ENCODE measurements around the gene RFX2.
"Not testable (repeated sequence)": the region's sequence is repeated elsewhere in the genome, so short reads cannot be mapped to it uniquely, and the experiment has no call there.

Gene RFX2

DNA sequence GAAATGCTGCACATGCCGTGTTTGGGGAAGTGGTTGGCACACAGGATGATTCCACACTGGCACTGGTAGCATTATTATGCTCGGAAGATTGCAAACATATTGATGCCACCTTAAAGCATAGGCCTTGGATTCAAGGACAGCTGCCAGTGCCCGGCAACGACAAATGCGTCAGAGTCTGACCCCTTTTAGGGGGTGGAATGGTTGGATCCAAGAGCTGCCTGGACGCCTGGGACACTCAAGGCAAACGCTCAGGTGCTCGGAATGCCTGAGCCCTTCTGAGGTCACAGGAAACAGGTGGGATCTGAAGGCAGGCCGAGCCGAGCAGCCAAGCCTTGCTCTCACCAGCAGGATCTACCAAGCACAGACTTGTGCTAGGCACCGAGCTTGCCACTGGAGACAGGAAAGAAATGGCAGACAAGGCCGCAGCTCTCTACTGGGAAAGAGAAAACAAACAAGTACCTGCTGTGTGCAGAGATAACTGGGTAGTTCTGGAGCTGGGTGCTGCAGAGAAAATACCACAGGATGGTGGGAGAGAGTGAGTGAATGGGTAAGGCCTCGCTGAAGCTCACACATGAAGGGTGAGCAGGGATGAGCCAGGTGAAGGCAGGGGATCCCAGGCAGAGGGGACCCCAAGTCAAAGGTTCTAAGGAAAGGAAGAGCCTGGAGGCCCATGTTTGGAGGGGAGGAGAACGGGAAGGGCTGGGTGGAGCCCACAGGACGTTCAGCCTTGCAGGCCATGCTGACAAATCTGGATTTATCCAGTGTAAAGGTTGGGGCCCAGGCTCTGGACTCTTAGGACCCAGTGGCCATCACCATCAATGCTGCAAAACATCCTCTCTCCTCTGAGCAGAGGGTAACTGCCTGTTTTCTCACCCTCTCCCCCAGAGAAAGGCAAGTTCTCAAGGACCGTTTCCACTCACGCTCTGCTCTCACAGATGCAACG, 141.6 kb downstream of the RFX2 start:
- no peak for DNase-seq

DNA sequence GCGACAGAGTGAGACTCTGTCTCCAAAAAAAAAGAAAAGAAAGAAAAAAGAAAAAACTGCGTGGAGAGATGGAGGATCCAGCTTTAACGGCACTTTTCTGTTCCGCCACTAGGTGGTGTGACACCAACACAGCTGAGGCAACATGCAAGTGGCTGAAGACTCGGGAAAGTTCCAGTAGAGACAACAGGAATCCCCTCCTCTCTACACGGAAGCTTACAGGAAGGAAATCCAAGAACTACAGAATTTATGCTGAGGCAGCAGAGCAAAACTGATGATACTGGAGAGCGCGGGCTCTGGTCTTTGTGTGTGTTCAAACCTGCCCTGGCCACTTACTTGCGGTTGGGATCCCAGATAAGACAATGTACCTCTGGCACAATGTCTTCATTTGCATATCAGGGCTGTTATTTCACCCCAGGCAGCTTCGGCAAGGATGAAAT, 142.3 kb downstream of the RFX2 start:
- DNase-seq: peak; percentile 54

DNA sequence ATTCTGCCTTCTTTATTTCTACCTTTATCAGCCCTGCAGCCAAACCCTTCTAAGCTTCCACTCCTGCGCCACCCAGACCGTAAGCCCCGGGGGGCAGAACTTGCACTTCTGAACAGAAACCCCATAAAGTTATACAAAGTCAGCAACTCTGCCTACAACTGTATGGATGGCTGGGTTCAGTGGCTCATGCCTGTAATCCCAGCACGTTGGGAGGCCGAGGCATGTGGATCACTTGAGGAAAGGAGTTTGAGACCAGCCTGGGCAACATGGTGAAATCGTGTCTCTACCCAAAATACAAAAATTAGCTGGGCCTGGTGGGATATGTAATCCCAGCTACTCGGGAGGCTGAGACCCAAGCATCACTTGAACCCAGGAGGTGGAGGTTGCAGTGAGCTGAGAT, 142.7 kb downstream of the RFX2 start:
- DNase-seq: no peak

DNA sequence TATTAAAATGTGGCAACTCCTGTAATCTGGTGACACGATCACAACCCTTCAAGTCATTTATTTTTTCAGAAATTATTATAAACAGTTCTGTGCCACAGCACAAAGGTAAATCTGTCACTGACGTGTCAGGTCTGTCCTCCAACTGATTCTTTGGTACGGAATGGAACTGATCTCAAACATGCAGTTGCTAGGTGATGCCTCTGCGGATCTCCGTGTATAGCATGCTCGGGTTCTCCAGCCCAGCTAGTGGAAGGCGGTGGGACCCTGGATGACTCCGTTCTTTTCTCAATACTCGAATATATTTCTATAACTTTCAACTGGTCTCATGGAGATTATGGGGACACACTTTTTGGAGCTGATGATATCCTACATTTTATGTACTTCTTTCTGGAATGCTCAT, 143.4 kb downstream of the RFX2 start:
- no peak for DNase-seq

DNA sequence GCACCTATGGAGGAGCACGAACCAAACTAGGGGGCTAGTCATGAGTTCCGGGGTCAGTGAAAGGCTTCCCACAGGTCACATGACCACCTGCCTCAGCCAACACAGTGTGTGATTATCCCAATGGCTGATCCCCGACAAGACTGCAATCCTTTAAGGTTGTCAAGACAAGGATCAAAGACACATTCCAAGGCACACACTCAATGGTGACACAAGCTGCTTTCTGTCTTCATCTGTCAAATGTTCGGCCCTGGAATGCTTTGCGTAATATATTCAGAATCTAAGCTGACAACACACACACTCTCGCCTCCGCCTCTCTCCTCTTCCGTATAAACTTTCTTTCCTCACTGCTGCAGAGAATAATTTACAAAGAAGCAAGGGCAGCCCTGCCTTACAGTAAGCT, 144.1 kb downstream of the RFX2 start:
- no peak for DNase-seq

DNA sequence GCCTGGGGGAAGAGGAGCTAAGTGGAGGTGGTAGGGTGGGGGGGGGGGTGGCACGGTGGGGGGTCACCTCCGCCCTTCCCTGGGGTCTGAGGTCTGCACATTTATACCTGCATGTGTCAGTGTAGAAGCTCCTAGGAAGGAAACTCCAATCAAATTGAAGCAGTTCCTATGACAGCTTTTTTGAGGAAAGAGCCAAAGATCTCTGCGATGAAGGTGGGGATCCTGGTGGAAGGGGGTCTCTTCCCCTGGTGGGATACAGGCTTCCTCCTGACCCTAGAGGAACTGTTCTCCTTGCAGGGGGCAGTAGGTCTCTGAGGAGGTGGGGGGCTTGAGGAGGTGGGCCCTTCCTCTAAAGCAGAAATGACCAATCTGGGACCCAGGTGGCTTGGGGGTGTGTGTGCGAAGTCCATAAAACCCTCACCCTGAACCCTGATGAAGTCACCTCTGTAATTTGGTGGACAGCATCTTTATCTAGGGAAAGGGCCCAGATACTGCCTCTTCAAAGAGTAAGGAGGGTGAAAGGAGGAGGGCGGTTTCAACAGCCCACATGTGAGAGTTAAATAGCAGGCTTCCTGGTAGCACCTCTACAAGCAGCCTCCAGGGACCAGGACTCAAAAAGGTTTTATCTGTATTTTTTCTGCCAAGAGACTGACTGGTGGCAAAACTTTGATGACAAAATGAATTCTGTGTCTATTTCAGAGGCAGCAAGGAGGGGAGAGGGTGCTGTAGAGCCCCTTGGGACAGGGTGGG, 145.3 kb downstream of the RFX2 start:
- DNase-seq: no peak

DNA sequence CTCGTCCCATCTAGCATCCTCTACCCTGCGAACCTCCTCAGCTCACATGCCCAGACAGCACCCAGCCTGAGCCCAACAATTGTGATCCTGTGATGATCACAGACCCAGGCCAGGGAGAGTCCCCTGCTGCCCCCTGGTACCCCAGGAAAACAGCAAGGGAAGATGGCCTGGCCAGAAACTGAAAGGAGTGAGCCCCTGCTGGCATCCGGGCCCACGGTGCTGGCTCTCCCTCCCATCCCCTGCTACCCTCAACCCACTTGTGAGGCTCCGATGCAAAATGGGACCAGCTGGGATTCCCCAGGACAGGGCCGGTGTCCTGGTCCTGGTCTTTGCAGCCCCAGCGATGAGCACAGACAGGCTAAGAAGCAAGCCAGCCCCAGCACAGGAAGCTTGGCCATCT, 146.4 kb downstream of the RFX2 start:
- DNase-seq: no peak

DNA sequence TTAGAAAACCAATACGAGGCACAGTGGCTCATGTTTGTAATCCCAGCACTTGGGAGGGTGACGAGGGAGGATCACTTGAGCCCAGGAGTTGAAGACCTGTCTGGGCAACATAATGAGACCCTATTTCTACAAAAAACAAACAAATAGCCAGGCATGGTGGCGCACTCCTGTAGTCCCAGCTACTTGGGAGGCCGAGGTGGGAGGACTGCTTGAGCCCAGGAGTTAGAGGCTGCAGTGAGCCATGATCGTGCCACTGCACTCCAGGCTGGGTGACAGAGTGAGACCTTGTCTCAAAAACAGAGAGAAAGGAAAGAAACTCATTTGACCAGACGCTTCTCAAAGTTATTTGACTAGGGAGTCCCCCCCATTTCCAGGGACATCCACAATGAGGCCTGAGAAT, 147.0 kb downstream of the RFX2 start:
- not testable (repeated sequence) for DNase-seq

DNA sequence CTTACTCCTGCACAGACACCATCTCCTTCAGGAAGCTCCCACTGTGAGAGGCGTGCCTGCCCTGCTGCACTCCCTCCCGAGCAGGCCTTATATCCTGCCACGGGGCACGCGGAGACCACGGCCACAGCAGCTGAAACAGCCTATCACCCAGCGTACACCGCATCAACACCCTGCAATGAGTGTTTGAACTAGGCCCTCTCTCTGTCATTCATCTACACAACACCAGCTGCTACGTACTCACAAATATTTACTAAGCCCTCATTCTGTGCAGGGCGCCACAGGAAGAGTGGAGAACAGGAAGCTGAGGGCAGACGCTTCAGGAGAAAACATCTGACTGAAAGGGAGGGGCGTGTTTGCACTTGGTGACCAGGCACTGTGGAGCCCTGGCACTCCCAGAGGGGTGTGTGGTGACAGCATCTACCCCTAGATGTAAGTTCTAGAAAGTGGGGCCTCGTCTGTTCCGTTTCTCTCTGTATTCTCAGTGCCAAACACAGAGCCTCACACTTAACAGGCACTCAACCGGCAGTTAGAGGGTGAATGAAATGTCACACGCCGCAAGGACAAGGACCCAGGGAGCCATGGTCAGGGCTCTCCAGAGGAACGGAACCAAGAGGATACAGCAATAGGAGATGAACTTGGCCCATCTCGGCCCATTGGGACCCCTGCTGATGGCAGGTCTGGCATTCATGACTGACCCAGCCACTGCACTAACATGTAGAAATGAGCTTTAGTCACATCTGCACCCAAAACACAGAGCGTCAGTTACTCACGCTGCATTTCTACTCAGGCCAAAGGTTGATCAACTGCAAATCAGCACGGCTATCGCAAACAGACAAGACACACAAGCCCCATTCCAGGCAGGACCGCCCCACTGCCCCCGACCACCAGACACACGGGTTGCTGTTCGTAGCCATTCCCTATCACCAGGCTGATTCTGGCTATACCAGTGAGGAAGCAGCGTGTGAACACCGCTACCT, 148.0 kb downstream of the RFX2 start:
- peak; percentile 61 for DNase-seq

DNA sequence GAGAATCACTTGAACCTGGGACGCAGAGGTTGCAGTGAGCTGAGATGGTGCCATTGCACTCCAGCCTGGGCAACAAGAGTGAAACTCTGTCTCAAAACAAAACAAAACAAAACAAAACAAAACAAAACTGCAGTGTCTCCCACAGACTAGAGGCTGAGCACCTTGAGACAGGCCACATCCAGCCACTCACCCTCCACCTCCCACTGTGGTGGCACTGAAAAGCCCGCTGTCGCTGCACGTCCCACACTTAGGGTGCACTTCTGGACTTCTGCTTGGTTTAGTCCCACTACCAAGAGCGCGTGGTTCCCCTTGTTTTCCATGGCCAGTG, 148.7 kb downstream of the RFX2 start:
- DNase-seq: not testable (repeated sequence)

DNA sequence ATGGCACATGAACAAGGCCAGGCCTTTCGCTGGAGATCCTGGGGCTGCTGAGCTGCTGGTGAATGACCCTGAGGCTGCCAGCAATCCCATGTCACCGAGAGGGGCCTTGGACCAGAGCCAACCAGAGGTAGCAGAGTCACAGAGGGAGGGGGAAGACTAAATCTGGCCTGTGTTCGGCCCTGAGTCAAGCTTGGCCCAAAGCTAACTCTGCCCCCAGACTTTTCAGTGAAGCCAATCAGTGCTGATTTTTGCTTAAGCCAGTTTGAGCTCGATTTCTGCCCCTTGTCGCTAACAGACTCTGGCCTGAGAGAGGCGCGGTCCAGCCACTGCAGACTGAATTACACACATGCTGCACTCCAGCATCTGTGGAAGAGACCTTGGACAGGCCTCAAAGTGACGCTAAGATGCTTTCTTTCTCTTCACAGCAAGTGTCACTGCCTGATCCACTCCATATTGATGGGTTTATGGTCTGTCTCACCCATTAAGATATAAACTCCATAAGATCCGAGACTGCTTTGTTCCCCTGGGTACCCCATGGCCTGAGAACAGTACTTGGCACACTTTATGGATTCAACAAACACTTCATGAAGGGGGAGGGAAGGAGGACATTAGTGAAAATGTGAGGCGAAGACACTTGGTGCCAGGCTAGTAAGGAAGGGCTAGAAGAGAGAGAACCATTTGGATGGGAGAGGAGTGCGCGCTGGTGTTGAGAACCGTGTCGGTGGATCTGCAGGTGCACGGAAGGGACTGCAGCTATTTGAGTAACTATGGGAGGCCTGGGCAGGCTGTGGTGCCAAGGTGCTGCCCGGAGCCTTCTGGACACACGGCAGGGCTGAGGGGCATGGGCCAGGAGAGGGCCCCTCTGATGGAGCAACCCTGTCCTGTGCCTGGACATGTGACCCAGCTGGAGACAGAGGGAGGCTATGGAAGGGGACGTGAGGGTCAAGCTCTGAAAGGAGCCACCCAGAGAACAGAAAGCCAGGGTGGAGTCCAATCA, 150.0 kb downstream of the RFX2 start:
- DNase-seq: no peak

DNA sequence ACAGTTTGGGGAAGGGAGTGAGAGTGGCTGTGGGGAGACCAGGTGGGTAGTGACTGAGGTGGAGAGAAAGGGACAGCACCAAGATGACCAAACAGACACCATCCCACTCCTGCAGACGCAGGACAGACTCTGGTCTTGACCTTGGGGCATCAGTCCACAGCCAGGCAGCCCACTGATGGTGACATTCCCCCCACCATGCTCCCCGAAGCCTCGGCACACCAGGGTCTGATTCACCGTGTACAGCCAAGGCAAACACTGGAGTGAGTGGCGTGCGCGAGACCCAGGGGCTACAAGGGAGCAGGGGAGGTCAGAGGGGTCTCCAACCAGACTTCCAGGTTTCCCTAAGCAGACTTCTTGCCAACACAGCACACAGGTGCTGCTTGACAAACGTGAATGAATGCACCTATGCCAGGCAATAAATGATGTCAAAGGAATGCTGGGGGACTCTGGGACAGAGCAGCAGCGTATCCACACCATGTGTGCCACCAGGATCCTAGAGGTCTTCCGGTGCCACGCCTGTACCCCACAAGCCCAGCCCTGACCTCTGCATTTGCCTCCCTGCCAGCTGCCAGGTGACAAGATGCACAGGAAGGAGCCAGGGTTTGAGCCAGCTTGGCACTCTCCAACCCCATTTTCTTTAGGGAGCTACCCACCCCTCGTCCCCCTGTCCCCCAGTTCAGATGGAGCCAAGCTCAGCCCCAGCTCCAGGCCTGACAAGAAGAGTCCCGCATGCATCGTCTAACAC, 150.9 kb downstream of the RFX2 start:
- DNase-seq: no peak

DNA sequence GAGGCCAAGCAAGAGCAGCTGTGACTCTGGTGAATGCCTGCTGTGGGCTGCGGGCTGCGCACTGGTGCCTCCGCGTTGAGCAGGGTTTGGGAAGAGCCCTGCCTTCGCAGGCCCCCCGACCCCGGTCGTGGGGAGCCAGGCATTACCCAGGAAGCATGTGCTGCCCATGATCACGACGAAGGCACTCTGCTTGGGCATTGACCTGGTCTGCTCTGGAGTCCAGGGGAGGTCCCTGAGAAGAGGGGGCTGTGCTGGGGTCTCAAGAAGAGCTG, 151.5 kb downstream of the RFX2 start:
- no peak for DNase-seq

DNA sequence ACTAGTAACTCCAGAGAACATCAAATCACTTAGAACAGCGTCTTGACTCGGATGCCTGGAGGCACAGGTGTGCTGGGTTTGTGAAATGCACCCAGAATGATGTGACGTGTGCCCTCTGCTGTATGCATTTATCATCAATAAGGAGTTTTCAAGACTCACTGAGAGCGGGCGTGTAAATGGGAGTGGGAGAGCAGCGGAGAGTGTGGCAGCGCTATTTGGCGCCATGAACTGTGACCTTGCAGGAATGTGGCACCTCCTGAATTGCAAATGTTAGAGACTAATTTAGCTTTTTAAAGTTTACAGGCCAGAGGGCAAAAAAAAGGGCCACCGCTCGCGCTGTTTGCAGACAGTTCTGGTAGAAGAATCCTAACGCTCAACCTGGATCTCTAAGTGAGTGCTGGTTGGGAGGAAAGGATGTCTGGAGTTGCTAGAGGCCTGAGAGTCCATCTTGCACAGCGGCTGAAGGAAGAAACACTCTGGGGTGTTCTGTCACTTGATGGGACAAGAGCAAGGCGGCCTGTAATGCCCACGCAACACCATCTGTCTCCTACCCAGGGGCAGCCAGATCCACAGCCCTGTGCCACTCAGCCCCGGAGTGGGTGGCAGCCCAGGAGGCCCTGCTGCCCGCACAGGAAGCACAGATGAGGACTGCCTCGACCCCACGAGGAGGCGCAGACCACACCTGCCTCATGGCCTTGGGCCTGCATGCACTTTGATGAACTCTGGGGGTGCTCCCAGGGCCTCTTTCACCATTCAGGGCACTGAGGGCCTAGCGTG, 152.0 kb downstream of the RFX2 start:
- DNase-seq: no peak

DNA sequence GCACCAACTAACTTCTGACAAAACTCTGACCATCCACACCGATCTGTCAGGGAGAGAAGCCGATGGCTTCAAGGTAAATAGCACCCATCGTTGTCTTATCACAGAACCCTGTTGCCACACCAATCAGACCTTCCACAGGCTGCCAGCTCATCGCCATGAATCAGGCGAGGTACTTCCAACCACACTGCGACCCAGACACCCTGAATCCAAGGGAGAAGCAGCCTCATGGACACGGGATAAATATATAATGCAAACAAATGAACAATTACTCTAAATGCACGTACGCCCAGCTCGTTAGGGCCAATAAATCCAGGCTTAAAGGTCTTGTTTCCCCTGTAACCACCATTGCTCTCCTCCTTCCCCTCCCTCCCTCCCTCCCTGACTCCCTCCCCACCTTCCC, 153.1 kb downstream of the RFX2 start:
- no peak for DNase-seq

DNA sequence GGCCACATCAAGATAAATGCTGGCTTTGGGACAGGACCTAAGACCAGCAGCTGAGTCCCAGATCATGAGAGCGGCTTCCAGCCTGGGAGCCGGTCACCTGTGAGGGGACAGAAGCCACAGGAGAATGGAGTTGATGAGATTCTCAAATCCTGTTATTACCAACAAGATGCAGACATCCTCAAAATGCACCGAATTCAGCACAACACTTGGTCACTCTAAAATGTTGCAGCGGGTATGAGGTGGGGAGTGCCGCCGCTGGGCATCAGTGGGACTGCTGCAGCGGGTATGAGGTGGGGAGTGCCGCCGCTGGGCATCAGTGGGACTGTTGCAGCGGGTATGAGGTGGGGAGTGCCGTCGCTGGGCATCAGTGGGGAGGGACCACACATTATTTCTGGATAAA, 153.6 kb downstream of the RFX2 start:
- no peak for DNase-seq

DNA sequence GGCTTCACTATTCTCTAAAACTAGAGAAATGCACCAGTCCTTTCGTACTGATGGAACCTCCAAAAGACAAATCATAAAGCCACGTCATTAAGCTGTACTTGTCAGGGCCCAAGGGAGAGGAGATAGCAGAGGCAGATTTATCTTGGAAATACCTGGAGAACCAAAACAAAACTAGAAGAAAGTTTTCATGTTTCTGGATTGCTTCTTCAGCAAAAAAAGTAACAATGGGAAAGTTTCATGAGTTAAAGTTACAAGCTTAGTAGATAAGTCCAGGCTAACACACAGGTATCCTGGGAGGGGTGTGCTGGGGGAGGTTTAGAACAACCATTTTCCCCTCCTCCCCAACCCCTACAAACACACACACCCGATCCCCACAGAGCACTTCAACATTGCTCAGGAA, 154.0 kb downstream of the RFX2 start:
- DNase-seq: no peak

DNA sequence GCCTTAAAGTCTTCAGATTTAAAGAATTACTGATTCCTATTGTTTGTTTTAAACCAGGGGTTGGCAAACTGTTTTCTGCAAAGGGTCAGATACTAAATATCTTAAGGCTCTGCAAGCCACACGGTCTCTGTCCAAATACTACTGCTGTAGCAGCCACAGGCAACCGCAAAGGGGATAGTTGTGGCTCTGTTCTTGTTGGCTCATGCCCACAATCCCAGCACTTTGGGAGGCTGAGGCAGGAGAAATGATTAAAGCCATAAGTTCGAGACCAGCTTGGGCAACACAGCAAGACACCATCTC, 154.7 kb downstream of the RFX2 start:
- DNase-seq: no peak

DNA sequence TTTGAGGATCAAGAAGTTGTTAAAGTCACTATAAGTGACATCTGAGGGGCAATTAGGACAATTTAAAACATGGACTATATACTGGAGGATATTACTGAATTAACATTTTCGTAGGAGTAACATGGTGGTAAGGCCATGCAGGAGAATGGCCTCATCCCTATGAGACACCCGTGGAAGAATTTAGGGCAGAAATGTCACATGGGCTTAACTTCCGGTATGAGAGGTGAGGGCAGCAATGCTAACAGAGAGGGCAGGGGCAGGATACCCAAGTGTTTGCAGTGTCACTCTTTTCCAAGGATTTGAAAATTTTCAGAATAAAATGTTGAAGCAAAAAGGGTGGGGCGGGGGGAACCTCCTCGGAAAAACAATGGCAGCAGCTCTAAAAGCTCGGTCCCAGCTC, 156.0 kb downstream of the RFX2 start:
- no peak for DNase-seq

DNA sequence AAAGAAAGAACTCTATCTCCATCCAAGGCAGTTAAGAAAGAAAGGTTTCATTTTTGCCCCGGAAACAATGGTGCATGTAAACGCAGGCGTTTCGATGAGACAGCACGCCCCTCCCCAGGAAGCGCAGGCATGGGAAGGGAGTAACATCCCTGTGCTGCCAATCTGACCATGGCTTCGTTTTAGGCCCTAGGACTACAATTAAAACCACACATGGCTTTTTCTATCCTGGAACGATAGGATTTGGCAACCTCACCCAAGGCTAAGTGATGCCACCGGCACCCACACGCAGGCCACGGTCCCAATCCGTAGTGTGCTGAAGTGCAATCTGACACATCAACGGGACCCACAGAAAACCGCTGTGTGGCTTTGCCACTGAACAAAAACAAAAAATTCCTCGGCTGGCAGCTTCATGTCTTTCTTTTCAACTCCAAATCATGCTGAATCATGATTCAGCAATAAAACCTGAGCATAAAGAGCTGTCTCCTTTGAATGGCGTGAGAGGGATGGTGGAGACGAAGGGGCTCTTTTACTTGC, 156.6 kb downstream of the RFX2 start:
- DNase-seq: no peak
